GM19328 (cell line): Measurements from ENCODE around the gene VAPB.

Source experiments
- ATAC-seq: cut with Tn5 transposase; IDR thresholded peaks from one replicate; pipeline ENCODE4 v1.9.1; 2021; ENCODE audit warnings: mild to moderate bottlenecking, moderate library complexity; ENCODE audit not compliant: unreplicated experiment

Gene VAPB

DNA sequence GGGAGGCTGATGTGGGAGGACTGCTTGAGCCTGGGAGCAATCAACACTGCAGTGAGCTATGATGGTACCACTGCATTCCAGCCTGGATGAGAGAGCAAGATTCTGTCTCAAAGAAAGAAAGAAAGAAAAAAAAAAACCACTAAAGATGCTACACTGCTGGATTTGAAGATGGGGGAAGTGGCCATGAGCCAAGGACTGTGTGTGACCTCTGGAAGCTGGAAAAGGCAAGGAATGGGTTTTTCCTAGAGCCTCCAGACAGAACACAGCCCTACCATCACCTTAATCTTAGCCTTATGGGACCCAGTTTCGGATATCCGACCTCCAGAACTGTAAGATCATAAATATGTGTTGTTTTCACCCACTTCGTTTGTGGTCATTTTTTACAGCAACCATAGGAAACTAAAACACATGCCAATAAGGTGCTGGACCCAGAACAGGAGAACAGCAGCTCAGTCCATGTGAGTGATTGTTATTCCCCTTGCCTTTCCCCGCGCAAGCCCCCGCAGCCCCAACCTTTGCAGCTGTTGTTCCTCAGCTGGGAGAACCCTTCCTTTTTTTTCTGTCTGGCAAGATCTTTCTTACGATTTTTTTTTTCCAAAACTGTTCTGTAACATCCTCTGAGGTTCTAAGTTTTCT is 11.1 kb upstream of the VAPB start:
- no peak for ATAC-seq

DNA sequence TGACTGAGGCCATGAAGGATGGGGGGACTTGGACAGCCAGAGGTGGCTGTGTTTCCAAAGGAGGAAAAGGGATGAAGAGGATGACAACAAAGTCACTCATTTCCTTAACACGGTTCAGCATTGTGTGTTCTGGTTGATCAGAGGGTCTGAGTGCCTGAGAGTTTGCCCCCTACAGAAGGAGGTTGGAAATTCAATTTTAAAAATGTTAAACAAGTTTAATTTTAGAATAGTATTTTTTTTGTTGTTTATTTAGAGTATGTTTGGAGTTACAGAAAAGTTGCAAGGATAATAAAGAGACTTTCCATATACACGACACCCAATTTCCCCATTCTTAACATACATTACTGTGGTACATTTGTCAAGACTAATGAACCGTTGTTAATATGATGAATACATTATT is 10.3 kb upstream of the VAPB start:
- no peak for ATAC-seq

DNA sequence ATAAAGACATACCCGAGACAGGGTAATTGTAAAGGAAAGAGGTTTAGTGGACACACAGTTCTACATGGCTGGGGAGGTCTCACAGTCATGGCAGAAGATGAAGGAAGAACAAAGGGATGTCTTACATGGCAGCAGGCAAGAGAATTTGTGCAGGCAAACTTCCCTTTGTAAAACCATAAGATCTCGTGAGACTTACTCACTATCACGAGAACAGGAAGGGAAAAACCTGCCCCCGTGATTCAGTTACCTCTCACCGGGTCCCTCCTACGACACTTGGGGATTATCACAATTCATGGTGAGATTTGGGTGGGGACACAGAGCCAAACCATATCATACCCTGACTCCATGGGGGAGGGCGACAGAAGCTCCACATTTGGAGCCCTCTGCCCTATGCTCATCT is 7.4 kb upstream of the VAPB start:
- no peak for ATAC-seq

DNA sequence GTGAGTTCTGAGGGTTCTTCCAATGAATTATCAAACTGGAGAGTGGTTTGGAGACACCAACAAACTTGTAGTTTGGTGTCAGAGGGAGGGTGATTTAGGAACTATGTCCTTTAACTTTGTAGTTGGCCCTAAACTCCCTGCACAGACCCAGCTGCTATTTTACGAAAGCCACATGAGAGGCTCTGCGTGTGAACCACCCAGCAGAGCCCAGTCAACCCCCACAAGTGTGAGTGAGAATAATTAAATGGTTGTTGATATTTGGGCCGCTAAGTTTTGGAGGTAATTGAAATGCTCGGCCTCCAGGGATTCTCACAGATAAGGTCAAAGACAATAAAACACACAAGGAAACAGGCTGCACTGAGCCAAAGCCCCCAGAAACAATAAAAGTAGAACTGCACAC is 6.9 kb upstream of the VAPB start:
- ATAC-seq: no peak

DNA sequence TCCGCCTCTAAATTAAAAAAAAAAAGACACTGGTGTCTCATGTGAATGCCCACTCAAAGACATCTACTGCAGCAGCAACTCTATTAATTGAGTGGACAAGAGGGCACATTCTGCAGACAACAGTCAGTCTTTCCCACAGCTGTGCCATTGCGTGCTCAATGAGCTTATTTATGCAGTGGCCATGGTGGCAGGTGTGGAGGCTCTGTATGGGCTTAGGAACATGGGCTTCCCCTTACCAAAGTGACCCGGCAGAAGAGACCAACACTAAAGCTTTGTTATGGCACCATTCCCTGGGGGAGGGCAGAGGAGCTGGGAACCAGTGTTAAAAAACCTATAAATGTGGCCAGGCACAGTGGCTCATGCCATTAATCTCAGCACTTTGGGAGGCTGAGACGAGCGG is 4.2 kb upstream of the VAPB start:
- ATAC-seq: no peak

DNA sequence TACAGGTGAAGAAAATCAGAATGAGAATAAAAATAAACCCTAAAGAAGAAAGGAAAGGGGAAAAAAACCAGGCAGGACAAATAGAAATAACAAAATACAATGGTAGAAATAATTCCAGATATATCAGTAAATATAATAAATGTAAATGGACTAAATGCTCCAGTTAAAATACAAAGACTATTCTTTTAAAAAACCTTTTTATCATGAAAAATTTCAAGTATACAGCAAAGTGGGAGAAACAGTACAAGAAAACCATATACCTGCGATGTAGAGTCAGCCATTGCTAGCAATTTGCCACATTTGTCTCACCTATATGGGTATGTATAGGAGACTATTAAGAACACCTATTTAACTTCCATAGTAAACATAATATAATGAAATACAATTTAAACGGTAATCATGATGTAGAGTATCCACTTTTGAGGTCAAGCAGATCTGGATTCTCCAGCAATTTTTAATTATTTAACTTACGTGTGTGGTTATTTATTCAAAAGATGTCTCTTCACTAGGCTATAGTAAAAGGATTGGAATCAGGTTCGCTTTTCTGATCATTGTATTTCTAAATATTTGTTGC is 914 bp upstream of the VAPB start:
- ATAC-seq: no peak

DNA sequence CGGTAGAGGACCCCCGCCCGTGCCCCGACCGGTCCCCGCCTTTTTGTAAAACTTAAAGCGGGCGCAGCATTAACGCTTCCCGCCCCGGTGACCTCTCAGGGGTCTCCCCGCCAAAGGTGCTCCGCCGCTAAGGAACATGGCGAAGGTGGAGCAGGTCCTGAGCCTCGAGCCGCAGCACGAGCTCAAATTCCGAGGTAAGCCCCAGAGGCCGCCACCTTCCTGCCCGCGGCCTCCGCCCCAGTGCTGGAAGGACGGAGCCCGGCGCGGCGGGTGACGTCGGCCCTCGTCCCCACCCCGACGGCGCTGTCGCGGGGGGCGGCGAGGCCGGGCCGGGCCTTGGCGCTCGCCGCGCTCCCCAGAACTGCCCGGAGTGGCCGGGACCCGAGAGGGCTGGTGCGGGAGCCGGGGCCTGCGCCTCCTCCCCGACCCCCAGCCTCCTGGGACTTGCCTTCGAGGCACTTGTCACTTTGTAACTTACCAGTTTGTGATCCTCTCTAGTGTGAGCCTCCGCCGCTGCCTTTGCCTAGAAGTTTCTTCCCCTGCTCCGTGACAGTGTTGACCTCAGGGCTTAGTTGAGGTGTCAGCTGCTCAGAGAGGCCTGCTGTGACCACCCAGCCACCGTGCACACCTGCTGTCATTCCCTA is 417 bp downstream of the VAPB start:
- ATAC-seq: peak; percentile 15

DNA sequence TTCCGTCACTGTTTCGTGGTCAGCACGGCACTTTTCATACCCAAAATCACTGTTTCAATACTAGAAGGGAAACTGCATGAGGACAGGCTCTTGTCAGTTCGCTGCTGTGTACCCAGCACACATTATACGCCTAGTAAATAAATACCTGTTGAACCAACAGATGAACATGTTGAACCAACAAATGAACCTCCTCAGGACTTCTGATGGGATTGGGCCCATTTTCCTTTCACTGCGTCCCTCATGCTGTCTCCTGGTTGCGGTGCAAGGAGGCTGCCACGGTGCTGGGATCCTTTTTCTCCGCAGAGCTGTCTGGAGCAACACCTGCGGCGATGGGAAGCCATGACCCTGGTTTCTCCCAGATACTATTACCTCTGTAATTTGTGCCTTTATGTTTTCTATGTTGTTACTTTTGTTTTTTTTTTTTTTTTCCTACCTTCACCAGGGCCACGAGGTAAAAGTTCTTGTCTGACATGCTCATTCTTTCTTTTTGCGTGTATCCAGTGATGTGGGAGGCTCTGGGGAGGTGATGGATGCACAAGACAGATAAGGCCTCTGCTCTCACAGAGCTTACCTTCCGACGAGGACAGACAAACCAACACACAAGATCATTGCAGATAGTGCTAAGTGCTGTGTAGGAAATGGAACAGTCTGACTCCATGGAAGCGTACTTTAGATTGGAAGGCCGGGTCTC is 1.1 kb downstream of the VAPB start:
- no peak for ATAC-seq

DNA sequence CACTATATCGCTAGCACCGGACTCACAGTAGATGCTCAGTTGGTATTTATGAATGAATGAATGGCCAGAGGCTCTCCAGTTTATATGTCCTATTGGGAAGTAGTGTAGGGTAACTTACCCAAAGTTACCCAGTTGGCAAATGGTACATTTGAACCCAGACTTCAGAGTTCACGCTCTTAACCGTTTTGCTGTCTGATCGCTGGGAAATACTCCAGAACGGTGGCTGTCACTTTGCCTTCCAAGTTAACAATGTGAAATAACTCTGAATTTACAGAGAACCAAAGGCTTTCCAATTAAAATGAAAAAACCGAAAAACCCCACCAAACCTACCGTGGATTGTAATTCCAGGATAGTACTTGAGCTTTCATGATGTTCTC is 1.6 kb downstream of the VAPB start:
- no peak for ATAC-seq

DNA sequence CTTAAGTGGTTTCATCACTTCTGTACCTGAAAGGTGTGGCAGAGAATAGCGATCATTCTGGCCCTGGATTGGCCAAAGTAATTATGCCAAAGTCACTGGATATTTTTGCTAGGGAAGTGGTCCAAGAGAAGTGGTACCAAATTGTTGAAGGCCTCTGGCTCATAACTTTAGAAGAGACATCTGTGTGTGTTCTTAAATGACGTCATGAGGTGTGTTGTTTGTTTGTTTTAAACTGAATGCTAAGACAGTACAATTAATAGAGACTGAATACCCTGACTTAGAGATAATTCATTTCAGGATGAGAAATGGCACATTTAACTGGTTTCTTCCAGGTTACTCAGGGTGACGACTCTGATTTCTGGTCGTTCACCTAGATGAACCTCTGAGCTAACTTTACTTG is 3.3 kb downstream of the VAPB start:
- ATAC-seq: no peak

DNA sequence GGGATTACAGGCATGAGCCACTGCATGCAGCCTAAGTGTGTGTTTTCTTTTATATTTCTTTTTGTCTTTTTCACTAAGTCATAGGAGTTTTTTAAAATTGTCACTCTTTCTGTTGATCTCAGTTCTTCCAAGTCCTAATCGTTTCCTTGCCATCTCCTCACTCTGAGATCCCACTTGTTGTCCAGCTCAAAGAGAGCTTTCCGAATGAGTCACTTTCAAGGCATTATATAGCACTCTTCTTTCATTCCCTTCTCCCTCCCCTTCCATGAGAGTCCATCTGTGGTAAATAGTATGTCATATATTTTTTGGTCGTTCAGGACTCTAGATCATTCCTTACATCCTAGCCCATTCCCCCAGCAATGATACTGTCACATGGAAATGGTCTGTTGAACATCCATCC is 4.3 kb downstream of the VAPB start:
- no peak for ATAC-seq

DNA sequence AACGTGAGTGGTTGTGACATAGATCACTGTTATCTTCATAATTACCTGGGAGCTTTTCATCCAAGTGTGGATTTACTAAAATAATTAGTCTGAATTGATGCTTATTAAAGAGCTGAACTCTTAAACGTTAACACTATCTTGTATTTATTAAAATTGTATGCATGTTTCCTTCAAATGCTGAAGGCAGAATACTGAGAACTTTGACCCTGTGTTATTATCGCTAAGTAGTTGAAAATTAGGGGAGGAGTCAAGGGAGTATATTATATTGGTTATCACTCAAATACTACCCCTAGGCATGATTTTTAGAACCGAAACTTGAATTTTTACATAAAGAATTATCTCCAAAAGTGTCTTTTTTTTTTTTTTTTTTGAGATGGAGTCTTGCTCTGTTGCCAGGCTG is 5.8 kb downstream of the VAPB start:
- ATAC-seq: no peak

DNA sequence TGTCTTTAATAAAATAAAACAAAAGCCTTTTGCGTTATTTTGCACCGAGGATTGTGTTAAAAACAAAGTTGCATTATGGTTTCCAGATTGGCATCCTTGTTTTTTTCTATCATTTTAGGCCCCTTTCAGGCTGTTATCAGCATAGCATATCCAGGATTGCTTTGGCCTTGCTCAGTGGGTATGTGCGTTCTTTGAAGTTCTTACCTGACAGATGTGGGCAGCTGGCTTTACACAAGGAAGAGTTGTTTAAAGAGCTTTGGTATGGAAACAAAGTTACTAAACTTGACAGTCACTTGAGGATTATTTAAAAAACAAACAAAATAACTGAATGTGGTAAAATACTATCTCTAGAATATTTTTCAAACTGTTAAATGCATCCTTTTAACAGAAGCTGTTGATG is 6.6 kb downstream of the VAPB start:
- no peak for ATAC-seq

DNA sequence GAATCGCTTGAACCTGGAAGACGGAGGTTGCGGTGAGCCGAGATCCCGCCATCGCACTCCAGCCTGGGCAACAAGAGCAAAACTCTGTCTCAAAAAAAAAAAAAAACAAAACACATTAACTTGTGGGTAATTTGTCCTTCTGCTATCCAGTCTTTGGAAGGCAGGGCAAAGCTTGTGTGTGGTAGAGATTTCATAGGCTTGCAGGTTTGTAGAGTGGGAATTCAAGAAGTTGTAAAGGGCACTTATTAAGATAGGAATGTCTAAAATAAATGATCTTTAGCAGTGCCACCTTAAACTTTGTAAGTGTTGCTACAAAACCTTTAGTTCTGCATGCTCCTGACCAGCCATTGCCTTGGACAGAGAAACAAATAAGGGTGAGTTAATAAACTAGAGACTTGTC is 8.4 kb downstream of the VAPB start:
- no peak for ATAC-seq

DNA sequence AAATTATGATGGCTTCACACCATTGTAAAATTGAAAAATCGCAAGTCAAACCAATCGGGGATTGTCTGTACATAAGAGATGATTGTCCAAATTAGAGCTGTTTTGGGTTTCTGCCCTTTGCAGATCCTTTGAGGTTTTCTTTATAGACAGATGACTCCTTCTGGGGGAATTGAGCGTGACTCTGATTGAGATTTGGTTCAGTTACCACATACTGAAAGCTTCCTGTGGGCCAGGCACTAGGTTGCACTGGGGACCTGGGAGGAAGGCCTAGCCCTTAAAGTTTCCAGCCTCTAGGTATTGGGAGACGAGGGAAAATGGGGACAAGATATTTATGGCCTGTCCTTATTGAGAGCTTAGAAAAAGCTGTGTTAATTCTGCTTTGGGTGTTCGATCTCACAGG is 9.2 kb downstream of the VAPB start:
- ATAC-seq: no peak

DNA sequence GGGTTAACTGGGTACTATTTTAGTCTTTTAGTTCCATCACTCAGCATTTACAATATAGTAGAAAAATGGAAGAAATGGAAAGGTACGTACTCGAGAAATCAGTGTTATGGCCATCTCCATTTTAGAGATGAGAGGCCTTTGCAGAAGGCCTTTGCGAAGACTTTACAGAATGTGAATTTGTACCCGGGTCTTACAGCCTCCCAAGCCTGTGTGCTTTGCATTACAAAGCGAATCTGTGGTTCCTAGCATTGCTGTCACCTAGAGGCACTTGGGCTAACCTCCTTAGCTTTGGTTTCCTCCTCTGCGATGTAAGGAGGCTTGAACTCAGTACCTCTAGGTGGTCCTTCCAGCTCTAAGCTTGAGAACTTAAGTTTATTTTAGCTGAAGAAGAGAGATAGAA is 10.9 kb downstream of the VAPB start:
- no peak for ATAC-seq

DNA sequence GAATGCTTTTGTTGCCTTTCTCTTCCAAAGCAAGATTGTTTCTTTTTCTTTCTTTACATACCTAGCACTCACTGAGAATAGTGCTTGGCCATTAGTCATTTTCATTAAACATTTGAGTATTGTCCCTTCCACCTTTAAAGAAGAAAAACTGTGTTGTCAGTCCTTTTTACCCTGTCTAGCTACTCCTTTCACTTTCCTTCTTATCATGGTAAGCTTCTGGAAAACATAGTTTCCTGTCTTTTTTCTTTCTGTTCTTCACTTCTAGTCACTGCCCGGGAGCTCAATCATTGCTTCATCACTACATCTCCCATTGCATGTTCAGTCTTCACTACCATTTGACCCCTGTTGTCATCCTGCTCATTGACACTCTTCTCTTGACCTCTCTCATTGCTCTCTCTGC is 12.1 kb downstream of the VAPB start:
- no peak for ATAC-seq

DNA sequence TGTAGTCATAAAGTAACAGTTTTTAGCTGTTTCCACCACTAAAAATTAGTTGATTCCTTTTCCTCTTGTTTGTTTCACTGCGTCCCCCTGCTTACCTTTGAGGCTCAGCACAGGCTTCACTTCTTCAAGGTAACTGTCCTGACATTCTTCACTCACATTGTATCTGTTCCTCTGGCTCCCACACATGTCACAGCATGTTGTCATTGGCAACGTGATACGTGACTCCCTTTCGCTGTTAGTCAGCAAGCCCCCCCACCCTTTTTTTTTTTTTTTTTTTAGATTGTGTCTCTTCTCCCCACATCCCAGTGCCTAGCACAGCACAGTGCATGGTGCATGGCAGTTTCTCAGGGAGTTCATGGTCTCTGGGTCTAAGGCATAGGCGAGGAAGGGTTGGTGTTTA is 13.3 kb downstream of the VAPB start:
- ATAC-seq: no peak

DNA sequence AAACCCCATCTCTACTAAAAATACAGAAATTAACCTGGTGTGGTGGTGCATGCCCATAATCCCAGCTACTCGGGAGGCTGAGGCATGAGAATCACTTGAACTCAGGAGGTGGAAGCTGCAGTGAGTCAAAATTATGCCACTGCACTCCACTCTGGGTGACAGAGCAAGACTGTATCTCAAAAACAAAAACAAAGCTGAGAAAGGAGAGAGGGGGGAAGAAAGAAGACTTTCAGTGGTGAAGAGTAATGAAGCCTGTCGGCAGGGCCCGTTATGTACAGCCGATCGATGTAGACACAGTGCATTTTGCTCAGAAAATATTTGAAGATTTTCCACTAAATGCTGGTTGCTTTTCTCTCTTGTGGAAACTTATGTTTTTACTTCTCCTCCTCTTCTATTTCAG is 13.8 kb downstream of the VAPB start:
- ATAC-seq: no peak

DNA sequence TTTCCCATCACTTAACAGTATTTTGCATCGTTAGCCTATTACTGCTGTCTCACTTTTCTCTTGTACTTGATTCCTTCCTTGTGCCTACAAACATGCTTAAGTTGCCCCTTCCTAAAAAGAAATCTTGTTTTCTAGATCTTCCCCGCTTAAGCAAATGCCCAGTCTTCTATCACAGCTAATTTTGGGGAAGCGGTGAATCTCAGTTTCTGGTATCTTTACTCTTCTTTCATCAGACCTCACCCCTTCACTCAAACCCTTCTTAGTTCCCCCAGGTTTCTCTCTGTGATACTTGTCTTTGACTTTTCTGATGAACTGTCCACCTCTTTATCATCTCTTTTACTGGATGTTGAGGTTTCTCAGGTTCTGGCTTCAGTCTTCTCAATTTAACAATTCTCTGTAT is 14.2 kb downstream of the VAPB start:
- ATAC-seq: no peak

DNA sequence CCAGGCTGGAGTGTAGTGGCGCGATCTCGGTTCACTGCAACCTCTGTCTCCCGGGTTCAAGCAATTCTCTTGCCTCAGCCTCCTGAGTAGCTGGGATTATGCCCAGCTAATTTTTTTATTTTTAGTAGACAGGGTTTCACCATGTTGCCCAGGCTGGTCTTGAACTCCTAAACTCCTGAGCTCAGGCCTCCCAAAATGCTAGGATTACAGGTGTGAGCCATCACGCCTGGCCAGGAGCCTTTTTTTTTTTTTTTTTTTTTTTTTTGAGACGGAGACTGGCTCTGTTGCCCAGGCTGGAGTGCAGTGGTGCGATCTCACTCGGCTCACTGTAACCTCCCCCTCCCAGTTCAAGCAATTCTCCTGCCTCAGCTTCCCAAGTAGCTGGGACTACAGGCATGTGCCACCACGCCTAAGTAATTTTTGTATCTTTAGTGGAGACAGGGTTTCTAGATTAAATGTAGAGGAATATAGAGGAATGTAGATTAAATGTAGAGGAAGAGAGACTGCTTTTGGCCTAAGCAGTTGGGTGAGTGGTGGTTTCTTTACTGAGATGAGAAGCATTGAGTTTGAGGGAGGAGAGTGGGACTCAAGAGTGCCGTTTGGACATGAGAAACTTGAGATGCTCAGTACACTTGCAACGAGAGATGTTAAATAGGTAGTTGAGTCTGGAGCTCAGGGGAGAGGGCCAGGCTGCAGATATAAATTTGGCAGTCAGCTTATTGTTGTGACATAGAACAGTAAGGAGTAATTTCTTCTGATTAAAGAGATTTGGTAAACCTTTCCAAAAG is 16.7 kb downstream of the VAPB start:
- no peak for ATAC-seq
